RWPE2 (cell line): Measurements from ENCODE around the gene IL25.
"Not testable (repeated sequence)": the region's sequence is repeated elsewhere in the genome, so short reads cannot be mapped to it uniquely, and the experiment has no call there.

Source experiments
- ATAC-seq: fragments of 200-7000 bp; cut with Tn5 transposase; 3 replicates; pipeline ENCODE4 v1.9.1; 2021; ENCODE audit warnings: low read depth
- DNase-seq: peaks from one replicate; pipeline ENCODE4 v3.0.0-alpha.2; 2020; ENCODE audit warnings: low spot score
- H3K27ac ChIP-seq: fragments of 450-650 bp; 2 replicates; pipeline ENCODE4 v1.5.1; 2017; ENCODE audit warnings: mild to moderate bottlenecking; ENCODE audit not compliant: poor library complexity, severe bottlenecking
- H3K27me3 ChIP-seq: fragments of 250-450 bp; sonication (Bioruptor Pico); 2 replicates; pipeline ENCODE4 v1.5.1; 2021; ENCODE audit warnings: mild to moderate bottlenecking, moderate library complexity; ENCODE audit not compliant: insufficient read depth, poor library complexity, severe bottlenecking
- H3K36me3 ChIP-seq: fragments of 250-450 bp; sonication (Bioruptor Pico); 2 replicates; pipeline ENCODE4 v1.5.1; 2020; ENCODE audit warnings: low read depth, mild to moderate bottlenecking, moderate library complexity
- H3K4me1 ChIP-seq: fragments of 250-450 bp; sonication (Bioruptor Pico); 2 replicates; pipeline ENCODE4 v1.5.1; 2021; ENCODE audit warnings: mild to moderate bottlenecking, moderate library complexity; ENCODE audit not compliant: insufficient read depth, poor library complexity, severe bottlenecking
- H3K4me3 ChIP-seq: fragments of 250-450 bp; sonication (Bioruptor Pico); 2 replicates; pipeline ENCODE4 v1.5.1; 2021; ENCODE audit warnings: mild to moderate bottlenecking, moderate library complexity; ENCODE audit not compliant: severe bottlenecking
- H3K9me3 ChIP-seq: fragments of 250-450 bp; sonication (Bioruptor Pico); 2 replicates; pipeline ENCODE4 v1.5.1; 2021; ENCODE audit warnings: mild to moderate bottlenecking, moderate library complexity; ENCODE audit not compliant: severe bottlenecking
- CTCF ChIP-seq: fragments of 450-650 bp; IDR thresholded peaks from one replicate; pipeline ENCODE4 v1.5.1; 2017; ENCODE audit warnings: mild to moderate bottlenecking, moderate library complexity; ENCODE audit not compliant: poor library complexity, severe bottlenecking

Gene IL25

GRCh38 chr14:23372509-23372908 lies at the start of gene IL25:
Gene IL25, plus strand, starts transcription at chr14:23372809.
- Histone ChIP-seq H3K27me3 (no peaks in the 10 kb centered on the region), H3K4me3 (no peak within 1 kb of the TSS), H3K9me3 (no peaks in the 10 kb centered on the region), H3K27ac (no peak within 1 kb of the TSS), H3K4me1 (no peaks in the 10 kb centered on the region), H3K36me3 (no peaks in the 10 kb centered on the region)
- ATAC-seq (no peak), DNase-seq (no peak)
- TF ChIP-seq CTCF: no peak

- Histone ChIP-seq H3K4me1 (peaks cover 13% of the 10 kb centered on the region), H3K4me3 (no peak overlapping the region), H3K27me3 (no peaks in the 10 kb centered on the region), H3K9me3 (no peaks in the 10 kb centered on the region), H3K36me3 (peaks cover 43% of the 10 kb centered on the region), H3K27ac (no peak overlapping the region)
- no peak for ATAC-seq
- no peak for DNase-seq
- no peak for TF ChIP-seq CTCF
These were observed 48.7 kb upstream of the IL25 start for GRCh38 chr14:23323838-23324454.

GRCh38 chr14:23324455-23324846 lies 48.2 kb upstream of the IL25 start:
- peaks cover 13% of the 10 kb centered on the region for H3K4me1 ChIP-seq
- TF ChIP-seq CTCF: no peak
- peaks cover 39% of the 10 kb centered on the region for H3K36me3 ChIP-seq
- no peak for DNase-seq
- H3K27me3 ChIP-seq: no peaks in the 10 kb centered on the region
- H3K9me3 ChIP-seq: no peaks in the 10 kb centered on the region
- H3K27ac ChIP-seq: no peak overlapping the region
- ATAC-seq: no peak
- no peak overlapping the region for H3K4me3 ChIP-seq

GRCh38 chr14:23324993-23325392 lies 47.6 kb upstream of the IL25 start:
- no peaks in the 10 kb centered on the region for H3K9me3 ChIP-seq
- peaks cover 34% of the 10 kb centered on the region for H3K36me3 ChIP-seq
- no peaks in the 10 kb centered on the region for H3K27me3 ChIP-seq
- H3K4me1 ChIP-seq: peaks cover 11% of the 10 kb centered on the region
- no peak for TF ChIP-seq CTCF
- ATAC-seq (no peak), DNase-seq (no peak)
- H3K27ac ChIP-seq: no peak overlapping the region
- H3K4me3 ChIP-seq: no peak overlapping the region

- H3K27ac ChIP-seq, H3K27me3 ChIP-seq, ATAC-seq, DNase-seq, H3K9me3 ChIP-seq, H3K4me3 ChIP-seq, H3K4me1 ChIP-seq: not testable (repeated sequence)
- peaks cover 32% of the 10 kb centered on the region for H3K36me3 ChIP-seq
These were observed 46.9 kb upstream of the IL25 start for GRCh38 chr14:23325746-23326145.
